PFSK-1 (cell line): ENCODE results near the gene LITAFD.

Experiments used
- FOXP2 ChIP-seq: optimal IDR thresholded peaks from 2 replicates; pipeline ENCODE3; 2011; ENCODE audit warnings: borderline replicate concordance, control low read depth, inconsistent platforms; ENCODE audit not compliant: insufficient read depth; ENCODE audit errors: extremely low read length, extremely low read depth
- POLR2AphosphoS5 ChIP-seq: IDR thresholded peaks from 2 replicates; pipeline ENCODE4 v1.6.1; 2012; ENCODE audit warnings: low read depth, mild to moderate bottlenecking, control low read depth, low read length, moderate library complexity
- SIN3A ChIP-seq: IDR thresholded peaks from 2 replicates; pipeline ENCODE4 v1.6.1; 2012; ENCODE audit warnings: mild to moderate bottlenecking, low read length, moderate library complexity, borderline replicate concordance; ENCODE audit not compliant: insufficient read depth
- TAF1 ChIP-seq: IDR thresholded peaks from 2 replicates; pipeline ENCODE4 v1.6.1; 2012; ENCODE audit warnings: low read length, control low read depth, borderline replicate concordance; ENCODE audit not compliant: insufficient read depth
- TF ChIP-seq, protein P1 (sequence below), 2 experiments: IDR thresholded peaks; 2 replicates each; pipeline versions ENCODE4 v1.6.1 to v1.8.0; 2011 to 2012; ENCODE audit warnings: low read depth in 2 of 2, low read length in 2 of 2, control low read depth in 1 of 2, inconsistent platforms in 1 of 2, mild to moderate bottlenecking in 1 of 2, moderate library complexity in 1 of 2; ENCODE audit not compliant: insufficient read depth in 1 of 2

Gene LITAFD

DNA sequence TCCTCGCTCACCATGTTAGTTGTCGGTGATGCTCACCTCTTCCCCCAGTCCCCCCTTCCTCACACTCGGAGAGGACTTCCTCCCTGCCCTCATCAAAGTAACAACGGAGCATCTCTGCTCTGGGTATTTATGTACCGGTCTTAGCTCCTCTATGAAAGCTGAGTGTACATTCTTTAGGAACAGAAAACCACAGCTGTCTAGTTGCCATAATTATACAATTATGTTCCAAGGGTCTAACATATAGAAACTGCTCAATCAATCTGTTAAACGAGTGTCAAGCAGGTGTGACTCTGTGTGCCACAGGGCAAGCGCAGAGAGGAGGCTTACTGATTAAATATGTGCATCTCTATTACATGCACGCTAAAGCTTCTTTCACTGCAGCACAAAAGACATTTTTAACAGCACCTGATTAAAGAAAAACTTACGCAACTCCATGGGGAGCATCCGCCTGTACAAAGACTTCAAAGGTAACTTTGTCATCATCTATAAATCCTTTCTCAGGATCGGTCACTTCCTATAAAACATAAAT lies 37.8 kb downstream of the LITAFD start:
- TF ChIP-seq POLR2AphosphoS5 = no peak
- TF ChIP-seq, protein P1, sequence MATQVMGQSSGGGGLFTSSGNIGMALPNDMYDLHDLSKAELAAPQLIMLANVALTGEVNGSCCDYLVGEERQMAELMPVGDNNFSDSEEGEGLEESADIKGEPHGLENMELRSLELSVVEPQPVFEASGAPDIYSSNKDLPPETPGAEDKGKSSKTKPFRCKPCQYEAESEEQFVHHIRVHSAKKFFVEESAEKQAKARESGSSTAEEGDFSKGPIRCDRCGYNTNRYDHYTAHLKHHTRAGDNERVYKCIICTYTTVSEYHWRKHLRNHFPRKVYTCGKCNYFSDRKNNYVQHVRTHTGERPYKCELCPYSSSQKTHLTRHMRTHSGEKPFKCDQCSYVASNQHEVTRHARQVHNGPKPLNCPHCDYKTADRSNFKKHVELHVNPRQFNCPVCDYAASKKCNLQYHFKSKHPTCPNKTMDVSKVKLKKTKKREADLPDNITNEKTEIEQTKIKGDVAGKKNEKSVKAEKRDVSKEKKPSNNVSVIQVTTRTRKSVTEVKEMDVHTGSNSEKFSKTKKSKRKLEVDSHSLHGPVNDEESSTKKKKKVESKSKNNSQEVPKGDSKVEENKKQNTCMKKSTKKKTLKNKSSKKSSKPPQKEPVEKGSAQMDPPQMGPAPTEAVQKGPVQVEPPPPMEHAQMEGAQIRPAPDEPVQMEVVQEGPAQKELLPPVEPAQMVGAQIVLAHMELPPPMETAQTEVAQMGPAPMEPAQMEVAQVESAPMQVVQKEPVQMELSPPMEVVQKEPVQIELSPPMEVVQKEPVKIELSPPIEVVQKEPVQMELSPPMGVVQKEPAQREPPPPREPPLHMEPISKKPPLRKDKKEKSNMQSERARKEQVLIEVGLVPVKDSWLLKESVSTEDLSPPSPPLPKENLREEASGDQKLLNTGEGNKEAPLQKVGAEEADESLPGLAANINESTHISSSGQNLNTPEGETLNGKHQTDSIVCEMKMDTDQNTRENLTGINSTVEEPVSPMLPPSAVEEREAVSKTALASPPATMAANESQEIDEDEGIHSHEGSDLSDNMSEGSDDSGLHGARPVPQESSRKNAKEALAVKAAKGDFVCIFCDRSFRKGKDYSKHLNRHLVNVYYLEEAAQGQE (IDR thresholded peaks at IDR 0.05; ENCODE audit: insufficient read depth in 1 of 2, low read depth in 2 of 2, low read length in 2 of 2) = no peak
- no peak for TF ChIP-seq FOXP2

DNA sequence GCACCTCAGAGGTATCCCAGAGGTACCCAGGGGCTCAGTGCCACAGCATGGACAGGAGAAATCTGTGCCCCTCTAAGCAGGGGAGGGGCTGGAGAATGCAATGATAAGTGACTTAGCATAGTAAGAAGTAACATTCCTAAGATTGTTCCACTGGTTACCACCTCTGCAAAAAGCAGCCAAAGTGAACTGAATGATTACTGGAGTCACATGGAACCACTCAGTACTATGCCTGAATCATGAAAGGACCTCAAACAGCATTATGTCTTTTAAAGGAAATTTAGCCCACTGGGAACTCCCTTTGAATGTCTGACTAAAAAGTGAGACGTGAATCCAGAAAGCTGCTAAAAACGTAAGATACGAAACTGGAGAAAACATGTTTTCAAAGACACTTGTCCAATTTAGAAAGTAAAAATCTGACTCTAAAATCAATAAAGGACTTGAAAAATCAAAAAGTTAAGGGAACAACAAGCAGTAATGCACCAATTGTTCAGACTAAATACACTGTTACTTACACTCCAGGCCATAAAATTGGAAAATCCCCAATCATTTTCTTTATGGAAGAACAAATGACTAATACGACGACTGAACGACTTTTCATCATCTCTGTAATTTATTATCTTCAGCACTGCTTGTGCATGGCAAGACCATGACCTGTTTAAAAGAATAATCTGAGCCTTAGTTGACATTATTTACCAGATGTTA lies 38.6 kb downstream of the LITAFD start:
- TF ChIP-seq, protein P1 (IDR thresholded peaks at IDR 0.05; ENCODE audit: insufficient read depth in 1 of 2, low read depth in 2 of 2, low read length in 2 of 2) = no peak
- TF ChIP-seq POLR2AphosphoS5 (no peak), TAF1 (no peak), SIN3A (no peak), FOXP2 (no peak)

DNA sequence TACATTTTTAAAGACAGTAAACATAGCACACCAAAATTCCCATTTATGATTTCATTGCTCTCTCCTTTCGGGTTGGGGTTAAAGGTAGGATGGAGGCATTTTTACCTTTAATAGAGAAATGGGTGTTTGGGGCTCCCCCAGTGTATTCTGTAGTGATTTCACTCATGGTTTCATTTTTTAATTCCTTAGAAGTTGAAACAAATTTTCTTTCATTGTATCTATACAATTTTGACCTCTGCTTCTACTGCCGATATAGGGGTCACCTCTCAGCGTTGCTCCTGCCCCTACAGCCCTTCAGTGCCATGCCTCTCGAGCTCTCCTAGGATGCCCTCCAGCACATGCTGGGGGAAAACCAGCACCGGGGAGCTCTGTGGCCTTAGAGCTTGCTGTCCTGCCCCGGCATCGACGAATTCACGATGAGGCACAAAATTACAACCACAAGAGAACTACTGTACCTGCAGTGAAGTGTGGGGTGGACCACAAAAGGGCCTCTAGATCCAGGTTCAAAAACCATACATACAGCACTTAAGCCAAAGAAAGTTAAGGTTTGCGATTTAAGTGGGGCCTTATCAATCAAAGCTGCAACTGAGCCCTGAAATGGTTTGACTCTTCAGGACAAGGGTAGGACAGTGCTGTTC lies 39.3 kb downstream of the LITAFD start:
- no peak for TF ChIP-seq TAF1
- no peak for TF ChIP-seq SIN3A

- TF ChIP-seq, protein P1 (IDR thresholded peaks at IDR 0.05; ENCODE audit: insufficient read depth in 1 of 2, low read depth in 2 of 2, low read length in 2 of 2) = no peak
- TF ChIP-seq POLR2AphosphoS5 (no peak), FOXP2 (no peak), SIN3A (no peak), TAF1 (no peak)
Measured at GRCh38 chr16:8923199-8923598, 41.0 kb downstream of the LITAFD start.

DNA sequence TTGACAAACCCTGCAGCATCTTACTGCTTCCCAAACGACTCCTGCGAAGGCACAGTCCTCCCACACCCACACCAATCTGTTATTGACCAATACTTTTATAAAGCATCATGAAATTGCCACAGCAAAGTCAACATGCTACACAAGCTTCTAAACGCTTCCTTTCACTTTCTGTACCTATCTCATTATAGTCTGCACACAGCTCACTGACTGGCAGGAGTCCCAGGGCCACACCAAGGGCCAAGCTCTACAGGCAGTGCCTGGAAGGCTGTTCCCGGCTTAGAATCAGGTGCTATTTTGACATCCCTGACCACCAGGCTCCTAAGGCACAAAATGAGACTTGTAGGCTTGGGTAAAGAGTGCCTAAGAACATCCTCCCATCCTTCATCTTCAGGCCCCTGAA lies 42.1 kb downstream of the LITAFD start:
- TF ChIP-seq TAF1 (no peak), SIN3A (no peak), FOXP2 (no peak), POLR2AphosphoS5 (no peak)
- TF ChIP-seq, protein P1 (IDR thresholded peaks at IDR 0.05; ENCODE audit: insufficient read depth in 1 of 2, low read depth in 2 of 2, low read length in 2 of 2) = no peak
